ENCODE data around the gene ADAM8.

- TF ChIP-seq CTCF (IDR thresholded peaks at IDR 0.05): no peak
- TF ChIP-seq POLR2A (IDR thresholded peaks at IDR 0.05): no peak
Measured at GRCh38 chr10:133280391-133281059, 3.9 kb upstream of the ADAM8 start.

Data from esophagus squamous epithelium (tissue), 4 donors.